Activated CD8-positive, alpha-beta memory T cell treated with anti-CD3 and anti-CD28 coated beads for 24 hours (primary cell): ENCODE results near the gene NSG1.

Source experiments
- DNase-seq: peaks from one replicate; pipeline ENCODE4 v3.0.0-alpha.2; 2020

The NSG1 gene, protein sequence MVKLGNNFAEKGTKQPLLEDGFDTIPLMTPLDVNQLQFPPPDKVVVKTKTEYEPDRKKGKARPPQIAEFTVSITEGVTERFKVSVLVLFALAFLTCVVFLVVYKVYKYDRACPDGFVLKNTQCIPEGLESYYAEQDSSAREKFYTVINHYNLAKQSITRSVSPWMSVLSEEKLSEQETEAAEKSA

DNA sequence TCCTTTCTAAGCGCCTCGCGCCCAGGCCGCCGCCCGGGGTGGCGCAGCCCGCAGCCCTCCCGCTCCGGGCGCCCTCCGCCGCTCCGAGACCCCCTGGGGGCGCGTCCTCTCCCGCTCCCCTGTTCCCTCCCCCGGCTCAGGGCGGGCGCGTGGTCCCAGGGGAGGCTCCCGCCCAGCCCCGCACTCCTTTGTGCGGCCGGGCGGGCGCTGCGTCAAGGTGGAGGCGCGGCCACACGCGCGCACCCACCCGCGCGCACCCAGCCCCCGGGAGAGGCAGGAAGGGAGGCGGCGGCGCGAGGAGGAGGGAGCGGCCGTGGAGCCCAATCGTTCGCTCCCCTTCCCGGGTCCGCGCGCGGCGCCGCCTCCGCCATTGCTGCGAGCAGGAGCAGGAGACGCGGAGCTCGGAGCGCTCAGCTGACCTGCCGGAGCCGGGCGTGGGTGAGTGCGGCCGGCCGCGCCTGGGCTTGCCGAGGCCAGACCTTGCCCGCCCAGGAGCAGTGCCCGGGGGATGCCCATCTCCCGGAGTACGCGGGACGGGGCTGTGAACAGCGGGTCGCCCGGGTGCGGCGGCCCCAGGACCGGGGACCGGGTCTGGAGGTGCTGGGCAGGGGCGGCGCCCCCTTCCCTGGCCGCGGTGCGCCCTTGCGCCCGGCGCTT lies at the start of gene NSG1:
Gene NSG1, plus strand, starts transcription at position 367 of the 657 bp plus-strand sequence. CDS start 528 bp downstream, outside the sequence.
- peak; percentile 65 for DNase-seq

DNA sequence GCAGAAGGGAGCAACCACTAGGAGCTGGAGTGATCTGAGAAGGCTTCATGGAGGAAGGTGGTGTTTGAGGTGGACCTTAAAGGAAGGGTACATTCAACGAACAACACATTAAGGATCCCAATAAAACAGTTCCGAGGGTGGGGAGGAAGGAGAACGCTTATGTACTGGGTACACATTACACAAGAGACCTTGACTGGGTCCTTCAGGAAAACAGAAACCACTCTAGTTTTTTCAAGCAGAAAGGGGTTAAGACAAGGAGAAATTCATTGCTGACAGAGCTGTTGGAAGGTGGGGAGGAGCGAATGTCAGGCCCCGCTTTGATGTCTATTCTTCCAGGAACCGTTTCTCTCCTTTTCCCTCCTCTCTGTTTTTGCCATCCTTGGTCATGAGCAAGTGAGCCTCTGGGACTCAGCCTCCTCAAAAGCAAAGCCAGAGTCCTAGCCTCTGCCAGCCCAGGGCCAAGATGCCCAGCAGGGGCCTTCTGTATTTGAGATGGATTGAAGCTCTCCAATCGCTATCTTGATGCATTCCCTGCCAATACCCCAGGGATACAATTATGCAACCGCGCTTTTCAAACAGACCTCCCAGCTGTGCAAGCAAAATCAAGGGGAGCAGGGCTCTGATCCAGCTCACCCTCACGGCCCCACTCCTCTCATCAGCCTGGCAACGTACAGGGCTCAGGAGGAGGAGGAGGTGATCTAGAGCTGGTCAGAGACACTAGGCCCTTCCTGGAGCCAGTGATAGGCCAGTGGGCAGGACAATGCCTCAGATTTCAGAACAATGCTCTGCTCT lies 48.5 kb upstream of the NSG1 start:
- no peak for DNase-seq

DNA sequence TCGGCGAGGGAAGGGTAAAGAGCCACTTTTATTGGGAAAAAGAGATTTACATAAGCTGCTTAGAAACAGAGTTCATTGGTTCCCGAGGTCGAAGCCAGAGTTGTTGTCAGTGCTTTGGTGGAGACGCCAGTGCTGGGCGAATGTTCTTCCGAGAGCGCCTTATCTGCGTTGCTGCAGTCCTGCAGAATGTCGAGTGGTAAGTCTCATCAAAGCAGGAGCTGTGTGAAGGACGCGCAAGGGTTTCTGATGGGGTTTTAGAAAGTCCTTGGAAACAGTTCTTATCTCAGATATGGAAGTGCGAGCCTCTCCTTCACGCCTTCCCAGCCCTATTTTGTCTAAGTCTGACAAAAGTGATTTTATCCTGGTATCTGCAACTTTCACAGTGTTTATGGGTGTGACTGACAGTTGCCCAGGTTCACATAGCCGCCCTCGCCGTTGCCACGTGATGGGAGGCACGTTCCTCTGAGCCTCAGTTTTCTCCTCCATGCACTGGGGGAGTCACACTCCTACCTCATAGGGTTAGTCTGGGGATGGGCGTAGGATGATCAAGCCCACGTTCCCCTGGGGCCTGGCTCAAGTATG lies 47.3 kb upstream of the NSG1 start:
- DNase-seq, result no peak

DNA sequence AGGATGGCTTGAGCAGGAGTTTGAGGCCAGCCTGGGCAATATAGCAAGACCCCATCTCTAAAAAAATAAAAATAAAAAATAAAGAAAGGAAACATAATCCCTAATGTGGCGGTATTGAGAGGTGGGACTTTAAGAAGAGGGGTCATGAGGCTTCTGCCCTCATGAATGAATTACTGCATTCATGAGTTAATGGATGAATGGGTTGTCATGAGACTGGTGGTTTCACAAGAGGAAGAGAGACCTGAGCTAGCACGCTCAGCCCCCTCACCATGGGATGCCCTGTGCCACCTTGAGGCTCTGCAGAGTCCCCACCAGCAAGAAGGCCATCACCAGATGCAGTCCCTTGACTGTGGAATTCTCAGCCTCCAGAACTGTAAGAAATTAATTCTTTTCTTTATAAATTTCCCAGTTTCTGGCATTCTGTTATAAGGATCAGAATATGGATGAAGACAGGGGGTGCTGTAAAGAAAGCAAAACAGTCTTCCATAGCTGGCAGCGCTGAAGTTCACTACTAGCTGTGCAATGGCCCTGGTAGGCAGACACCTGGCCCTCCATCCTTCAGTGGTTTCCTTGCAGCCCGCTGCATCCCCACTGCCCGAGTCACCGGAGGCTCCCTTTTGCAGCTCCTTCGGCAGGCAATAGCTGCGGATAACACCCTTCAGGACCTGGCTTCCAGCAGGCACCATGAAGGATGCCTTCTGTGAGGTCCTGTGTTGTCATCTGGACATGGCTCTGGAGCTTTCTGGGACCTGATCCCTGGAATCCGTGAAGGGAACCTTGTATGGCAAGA lies 44.8 kb upstream of the NSG1 start:
- no peak for DNase-seq

DNA sequence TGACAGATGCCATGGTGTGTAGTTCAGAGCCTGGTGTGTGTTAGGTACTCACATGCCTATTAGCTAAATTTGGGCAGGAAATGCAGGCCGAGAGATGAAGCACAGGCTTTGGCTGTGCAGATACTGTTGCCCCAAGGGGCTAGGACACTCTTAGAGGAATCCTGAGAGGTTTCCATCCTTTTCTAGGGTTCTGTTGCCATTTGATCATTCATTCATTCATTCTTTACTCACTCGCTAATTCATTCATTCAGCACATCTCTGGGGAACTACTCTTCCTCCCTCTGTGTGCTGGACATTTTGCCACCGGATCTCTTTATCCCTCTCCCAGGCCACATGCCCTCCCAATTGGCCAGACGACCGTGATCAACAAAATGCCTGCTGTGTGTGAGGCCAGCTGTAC lies 43.9 kb upstream of the NSG1 start:
- DNase-seq, result no peak

DNA sequence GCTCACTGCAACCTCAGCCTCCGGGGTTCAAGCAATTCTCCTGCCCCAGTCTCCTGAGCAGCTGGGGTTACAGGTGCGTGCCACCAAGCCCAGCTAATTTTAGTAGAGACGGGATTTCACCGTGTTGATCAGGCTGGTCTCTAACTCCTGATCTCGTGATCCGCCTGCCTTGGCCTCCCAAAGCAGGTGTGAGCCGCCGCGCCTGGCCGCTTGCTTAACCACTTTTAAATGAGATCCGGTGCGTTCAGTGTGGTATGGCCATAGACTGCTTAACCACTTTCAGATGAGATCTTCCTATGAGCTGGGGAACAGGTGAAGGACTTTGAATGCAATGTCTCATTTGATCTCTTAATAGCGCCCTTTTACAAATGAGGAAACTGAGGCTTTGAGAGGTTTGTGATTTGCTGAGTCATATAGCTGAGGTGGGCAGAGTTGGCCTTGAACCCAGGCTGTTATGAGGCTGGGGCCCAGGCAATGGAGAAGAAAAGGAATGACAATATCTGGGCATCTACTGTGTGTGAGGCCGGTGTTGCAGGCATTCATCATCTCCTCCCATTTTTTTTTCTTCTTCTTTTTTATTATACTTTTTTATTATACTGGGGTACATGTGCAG lies 41.9 kb upstream of the NSG1 start:
- DNase-seq, result no peak

DNA sequence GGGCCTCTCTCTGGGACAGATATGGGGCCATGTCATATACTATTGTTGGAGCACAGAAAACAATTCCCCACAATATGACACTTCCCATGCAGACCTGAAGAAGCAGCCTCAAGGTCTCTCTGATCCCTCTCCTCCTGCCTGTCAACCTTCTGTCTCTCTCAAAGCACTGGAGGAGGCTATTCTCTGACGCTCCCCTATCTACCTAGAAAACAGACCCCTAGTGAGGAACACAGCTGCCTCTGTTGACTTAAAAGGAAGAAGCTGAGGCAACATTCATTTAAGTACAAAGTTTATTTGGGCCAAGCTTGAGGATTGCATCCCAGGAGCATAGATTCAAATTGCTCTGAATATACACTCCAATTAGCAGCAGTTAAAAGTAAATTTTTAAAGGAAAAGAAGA lies 39.3 kb upstream of the NSG1 start:
- no peak for DNase-seq

DNA sequence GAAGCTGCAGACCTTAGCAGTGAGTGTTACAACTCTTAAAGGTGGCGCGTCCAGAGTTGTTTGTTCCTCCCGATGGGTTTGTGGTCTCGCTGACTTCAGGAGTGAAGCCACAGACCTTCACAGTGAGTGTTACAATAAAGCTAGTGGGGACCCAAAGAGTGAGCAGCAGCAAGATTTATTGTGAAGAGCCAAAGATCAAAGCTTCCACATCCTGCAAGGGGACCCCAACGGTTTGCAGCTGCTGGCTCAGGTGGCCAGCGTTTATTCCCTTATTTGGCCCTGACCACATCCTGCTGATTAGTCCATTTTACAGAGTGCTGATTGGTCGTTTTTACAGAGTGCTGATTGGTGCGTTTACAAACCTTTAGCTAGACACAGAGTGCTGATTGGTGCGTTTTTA lies 38.3 kb upstream of the NSG1 start:
- DNase-seq, result peak; percentile 61

DNA sequence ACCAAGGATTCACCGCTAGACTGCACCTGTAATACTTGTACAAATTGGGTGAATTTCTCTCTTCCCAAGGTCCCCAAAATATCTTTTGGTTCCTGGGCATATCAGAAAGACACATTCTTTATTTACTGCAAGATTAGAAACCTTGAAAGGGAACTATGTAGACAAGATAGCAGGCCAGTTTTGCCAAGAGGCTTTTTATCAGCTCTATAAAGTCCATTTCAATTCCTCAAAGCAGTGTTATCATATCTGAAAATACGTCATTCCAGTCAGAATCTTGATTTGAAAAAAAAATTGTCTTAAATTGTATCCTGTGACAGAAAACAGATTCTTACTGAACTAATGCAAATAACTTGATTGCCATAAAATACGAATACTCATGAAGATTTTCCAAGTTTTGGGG lies 37.0 kb upstream of the NSG1 start:
- no peak for DNase-seq

DNA sequence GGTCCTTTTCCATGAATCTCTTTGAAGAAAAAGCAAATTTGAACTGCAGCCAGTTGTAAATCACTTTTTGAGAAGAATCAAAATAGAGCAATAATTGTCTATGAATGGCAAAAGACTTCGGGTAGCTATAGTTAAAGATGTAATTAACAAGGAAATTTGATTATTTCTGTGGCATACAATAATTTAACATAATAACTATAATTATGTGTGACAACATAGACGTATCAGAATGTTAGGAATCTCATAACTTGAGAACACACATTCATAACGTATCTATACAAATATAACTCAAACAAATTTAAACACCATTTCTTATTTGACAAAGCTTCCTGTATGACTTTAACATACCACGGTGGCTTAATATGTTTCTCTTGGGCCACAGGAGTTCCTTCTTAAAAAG lies 36.0 kb upstream of the NSG1 start:
- DNase-seq, result no peak

DNA sequence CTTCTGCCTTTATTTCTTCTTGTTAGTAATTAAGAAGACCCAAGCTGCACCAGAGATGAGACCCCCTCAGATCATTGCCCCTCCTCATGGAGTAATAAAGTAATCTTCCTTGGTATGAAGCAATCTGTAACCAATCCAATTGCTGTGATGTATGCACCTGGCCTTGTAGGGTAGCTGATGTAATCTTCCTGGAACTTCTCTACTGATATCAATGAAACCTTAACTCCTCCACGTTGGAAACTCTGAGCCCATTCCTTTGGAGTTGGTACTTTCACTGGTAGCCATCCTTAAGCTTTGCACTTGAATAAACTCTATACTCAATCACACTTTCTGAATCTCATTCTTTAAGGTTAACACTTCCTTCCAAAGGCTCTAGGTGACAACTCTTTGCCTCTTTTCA lies 31.6 kb upstream of the NSG1 start:
- DNase-seq, result no peak

DNA sequence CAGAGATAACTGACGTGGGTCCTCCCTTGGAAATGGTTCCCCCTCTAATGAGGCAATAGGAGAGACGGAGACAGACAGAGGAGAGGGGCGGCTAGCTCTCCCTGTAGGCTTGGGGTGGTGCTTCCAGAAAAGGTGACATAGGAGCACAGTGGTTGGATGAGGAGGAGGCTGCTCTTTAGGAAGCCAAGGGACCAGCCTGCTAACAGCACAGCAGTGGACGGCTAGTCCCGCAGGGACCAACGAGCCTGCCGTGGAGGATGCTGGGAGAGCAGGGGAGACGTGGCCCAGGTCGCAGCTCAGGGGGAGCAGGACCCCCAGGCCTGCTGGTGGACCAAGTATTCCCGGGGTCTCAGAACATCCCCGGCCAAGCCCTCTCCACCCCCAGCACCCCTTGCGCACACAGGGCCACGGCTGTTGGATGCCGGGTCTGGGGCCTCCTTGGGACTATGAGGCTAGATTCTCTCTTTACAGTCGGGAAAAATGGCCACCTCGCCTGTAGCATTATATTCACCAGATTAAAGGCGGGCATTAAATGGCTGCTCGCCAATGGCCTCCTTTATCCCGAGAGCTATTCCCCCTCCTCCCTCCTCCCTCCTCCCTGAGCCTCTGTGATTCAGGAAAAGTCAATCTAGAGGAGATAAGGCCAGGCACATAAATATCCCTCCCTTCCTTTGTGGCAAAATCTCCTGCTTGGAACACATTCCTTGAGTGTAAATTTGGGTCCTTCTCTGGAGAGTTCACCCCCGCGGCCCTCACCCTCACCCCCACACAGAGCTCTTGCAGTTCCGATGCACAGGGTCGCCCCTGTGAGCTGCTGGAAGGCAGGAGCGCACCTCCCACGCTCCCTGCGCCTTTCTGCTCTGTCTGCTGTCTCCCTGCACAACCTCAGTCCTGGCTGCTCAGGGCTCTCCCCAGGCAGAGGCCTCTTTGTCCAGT lies 30.5 kb upstream of the NSG1 start:
- DNase-seq, result no peak

DNA sequence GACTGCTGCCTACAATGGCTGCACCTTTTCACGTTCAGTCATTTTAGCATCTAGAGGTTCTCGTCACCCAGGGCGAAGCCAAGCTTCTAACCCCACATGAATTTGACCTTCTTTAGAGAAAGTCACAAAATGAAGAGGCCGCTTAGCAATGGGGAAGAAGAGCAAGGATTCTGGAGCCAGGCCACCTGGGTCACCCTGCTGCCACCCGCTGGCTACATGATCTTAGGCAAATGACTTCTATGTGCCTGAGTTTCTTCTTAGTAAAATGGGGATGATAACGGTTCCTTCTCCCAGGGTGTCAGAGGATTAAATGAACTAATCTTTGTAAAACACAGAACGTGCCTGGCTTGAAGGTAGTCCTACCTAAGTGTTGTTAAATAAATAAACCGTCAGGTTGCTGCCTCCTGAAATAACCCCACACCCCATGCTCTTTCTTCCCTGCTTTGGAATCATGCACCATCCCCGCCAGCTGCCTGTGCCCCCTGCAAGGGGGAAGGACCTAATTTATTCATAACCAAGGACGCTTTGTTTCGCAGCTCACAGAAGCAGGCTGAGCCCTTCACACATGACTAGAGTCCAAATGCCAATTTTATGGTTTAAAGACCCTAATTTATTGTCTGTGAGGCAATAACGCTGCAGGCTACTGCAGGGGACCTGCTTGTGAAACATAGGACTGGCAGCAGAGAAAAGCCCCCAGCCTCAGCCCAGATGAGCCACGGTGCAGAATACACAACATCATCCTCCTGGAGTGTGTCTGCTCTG lies 28.6 kb upstream of the NSG1 start:
- no peak for DNase-seq

DNA sequence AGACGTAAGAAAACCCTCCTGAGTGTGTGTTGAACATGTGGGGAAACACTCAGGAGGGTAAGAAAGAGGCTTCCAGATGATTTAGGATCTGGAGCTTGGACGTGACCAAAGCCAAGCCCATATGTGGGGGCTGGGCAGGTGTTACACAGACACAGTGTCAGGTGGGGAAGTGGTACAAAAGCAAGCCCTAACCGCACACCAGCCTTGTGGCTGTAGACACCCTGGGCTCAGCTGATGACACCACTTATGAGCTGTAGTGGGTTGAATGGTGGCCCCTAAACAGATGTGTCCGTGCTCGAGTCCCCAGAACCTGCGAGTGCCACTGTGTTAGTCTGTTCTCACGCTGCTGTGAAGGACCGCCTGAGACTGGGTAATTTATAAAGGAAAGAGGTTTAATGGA lies 25.0 kb upstream of the NSG1 start:
- DNase-seq, result no peak

DNA sequence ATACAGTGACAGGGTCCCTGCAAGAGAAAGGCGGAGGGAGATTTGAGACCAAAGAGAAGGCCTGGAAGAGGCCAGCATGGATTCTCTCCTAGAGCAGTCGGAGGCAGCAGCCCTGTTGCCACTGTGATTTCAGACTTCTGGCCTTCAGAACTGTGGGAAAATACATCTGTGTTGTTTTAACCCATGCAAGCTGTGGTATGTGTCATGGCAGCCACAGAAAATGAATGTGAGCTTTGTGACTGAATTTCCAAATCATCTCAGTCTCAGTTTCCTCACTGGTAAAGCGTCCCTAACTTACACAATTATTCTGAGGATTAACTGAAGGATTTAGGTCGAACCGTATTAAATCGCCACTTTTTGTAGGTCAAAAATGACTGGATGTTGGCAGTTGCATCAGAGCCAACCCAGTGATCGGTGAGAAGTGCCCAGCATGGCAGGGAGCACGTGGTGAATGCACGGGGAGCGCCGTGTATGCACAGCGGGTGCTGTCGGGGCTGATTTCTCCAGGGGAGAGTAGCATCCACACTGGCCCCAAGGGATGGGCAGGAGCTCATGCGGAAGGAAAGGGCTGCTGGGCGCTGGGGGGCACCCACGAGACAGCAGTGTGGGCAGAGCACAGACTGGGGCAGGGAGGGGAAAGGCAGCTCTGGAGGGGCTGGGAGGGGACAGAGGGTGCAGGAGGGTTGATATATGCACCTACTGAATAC lies 23.8 kb upstream of the NSG1 start:
- DNase-seq, result no peak

DNA sequence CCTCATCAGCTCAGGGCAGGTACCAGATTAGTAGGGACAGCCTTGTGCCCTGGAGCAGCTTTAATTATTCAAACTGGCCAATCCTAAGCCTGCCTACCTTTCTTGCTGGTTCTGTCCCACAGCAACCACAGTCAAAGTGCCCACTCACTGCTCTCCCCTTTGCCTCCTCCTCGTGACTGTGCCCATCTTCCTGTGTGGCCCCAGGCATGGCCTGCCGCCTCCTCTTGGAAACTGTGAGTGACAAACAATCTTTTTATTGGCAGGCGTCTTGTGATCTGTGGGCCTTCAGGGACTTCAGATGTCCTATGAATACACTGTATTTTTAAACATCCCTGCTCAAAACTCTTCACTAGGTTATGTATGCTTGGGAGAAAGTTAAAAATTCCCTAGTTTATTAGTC lies 22.8 kb upstream of the NSG1 start:
- DNase-seq, result no peak

DNA sequence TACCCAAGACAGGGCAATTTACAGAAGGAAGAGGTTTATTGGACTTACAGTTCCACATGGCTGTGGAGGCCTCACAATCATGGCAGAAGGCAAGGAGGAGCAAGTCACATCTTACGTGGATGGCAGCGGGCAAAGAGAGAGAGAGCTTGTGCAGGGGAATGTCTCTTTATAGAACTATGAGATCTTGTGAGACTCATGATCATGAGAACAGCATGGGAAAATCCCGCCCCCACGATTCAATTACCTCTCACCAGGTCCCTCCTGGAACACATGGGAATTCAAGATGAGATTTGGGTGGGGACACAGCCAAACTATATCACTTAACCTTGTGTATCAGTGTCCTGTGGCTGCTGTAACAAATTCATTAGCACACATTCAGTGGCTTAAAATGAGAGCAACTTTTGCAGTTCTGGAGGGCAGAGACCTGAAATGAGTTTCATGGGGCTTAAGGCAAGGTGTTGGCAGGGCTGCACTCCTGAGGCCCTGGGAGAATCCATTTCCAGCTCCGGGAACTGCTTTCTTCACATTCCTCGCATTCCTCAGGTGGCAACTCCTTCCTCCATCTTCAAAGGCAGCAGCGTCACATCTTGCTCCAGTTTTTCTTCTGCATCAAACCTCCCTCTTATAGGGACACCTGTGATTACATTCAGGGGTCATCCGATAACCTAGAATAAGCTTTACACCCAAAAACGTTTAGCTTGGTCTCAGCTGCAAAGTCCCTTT lies 22.3 kb upstream of the NSG1 start:
- DNase-seq, result no peak

DNA sequence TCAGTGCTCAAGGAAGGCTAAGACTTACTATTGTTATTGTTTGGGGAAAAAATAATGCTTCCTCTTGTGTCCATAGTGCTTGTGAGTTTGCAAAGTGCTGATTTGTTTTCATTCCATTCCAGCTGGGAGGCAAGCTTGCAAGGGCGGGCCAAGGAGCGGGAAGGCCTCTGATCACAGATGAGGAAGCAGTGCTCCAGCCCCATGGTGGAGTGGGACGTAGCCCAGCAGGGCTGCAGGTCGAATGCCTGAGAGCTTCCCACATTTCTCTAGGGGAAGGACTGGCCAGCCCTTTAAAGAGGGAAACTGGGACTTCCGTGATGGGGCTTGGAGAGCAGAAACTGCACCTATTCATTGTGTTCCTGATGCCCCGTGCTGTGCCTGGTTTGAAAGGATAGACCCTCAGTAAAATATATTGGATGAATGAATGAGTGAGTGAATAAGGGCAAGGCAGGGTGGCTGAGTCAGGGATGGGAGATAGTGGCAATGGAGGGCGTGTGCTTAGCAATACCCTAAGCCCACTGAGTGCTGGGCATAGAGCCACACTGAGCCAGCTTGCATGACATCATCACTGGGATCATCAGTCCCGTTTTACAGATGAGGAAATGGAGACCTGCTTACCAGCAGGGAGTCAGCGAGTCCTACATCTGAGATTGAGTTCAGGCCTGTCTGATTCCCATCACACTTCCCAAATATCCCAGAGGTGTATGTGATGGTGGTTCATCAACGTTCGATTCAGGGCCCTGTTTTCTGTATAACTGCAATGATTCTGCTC lies 17.9 kb upstream of the NSG1 start:
- DNase-seq, result no peak
